Measurements from ENCODE around the gene CACNB2. TPM values are rescaled to one million over a fixed set of nuclear protein-coding genes. Genes with fewer than 3 reads are reported as not detected.

CACNB2 gene
- total and polyA plus RNA-seq, 8 donors, result 4.9 to 11.1 (median 7.3) TPM

GRCh38 chr10:18333621-18334020 lies 193.4 kb downstream of the CACNB2 start:
- TF ChIP-seq, protein P1, sequence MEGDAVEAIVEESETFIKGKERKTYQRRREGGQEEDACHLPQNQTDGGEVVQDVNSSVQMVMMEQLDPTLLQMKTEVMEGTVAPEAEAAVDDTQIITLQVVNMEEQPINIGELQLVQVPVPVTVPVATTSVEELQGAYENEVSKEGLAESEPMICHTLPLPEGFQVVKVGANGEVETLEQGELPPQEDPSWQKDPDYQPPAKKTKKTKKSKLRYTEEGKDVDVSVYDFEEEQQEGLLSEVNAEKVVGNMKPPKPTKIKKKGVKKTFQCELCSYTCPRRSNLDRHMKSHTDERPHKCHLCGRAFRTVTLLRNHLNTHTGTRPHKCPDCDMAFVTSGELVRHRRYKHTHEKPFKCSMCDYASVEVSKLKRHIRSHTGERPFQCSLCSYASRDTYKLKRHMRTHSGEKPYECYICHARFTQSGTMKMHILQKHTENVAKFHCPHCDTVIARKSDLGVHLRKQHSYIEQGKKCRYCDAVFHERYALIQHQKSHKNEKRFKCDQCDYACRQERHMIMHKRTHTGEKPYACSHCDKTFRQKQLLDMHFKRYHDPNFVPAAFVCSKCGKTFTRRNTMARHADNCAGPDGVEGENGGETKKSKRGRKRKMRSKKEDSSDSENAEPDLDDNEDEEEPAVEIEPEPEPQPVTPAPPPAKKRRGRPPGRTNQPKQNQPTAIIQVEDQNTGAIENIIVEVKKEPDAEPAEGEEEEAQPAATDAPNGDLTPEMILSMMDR (IDR thresholded peaks at IDR 0.05), result no peak
- no peaks in the 10 kb centered on the region for H3K36me3 ChIP-seq
- no peaks in the 10 kb centered on the region for H3K27me3 ChIP-seq
- H3K4me1 ChIP-seq, result peaks cover 0 to 3% (median 0%) of the 10 kb centered on the region in 3 donors
- intact Hi-C loops (cut with DNase I), result no loop called here
- DNase-seq (no peak), ATAC-seq (peak in 2 of 4 donors; percentile 28 to 65), FAIRE-seq (no peak)
- H3K27ac ChIP-seq, result no peak overlapping the region
- no peak overlapping the region for H3K4me3 ChIP-seq
- H3K9me3 ChIP-seq, result no peaks in the 10 kb centered on the region
- WGBS, 2 donors, result 28 to 48% methylated on average over 5 of the region's 5 CpGs

DNA sequence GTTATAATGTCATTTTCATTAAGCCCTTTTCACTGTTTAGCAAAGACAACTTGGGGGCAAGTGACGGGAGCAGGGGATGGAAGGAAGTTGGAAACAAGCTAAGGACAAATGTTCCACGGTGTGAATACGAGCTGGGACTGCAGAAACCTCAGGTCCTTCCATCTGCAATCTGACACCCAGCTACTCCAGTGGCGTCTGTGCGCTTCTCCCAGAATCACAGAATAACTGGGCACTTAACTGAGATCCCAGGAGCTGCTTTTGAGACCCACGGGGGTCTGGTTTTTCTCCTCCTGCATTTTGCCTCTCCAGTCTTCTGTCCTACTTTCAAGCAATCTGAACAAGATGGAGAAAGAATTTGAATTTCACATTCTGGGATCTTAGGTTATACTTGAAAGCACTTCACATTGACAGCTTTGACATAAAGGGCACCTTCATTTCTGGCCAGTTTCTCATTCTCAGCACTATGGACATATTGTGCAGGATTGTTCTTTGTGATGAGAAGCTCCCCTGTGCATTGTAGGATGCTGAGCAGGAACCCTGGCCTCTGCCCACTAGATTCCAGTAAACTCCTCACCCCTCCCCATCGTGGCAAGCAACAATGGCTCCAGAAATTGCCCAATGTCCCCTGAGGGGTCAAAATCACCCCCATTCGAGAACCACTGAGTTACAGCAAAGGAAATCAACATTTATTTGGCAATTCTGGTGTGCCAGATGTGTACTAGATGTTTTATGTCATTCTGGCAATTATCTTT lies 194.1 kb downstream of the CACNB2 start:
- H3K27me3 ChIP-seq, result no peaks in the 10 kb centered on the region
- WGBS, 2 donors, result 60 to 61% methylated on average over 8 of the region's 8 CpGs
- no peak overlapping the region for H3K27ac ChIP-seq
- no peaks in the 10 kb centered on the region for H3K36me3 ChIP-seq
- H3K4me1 ChIP-seq, result peaks cover 0 to 3% (median 0%) of the 10 kb centered on the region in 3 donors
- TF ChIP-seq, protein P1 (IDR thresholded peaks at IDR 0.05), result no peak
- FAIRE-seq (no peak), ATAC-seq (peak in 1 of 4 donors; percentile 37), DNase-seq (no peak)
- no peak overlapping the region for H3K4me3 ChIP-seq
- H3K9me3 ChIP-seq, result no peaks in the 10 kb centered on the region
- intact Hi-C loops (cut with DNase I), result no loop called here

- intact Hi-C loops (cut with DNase I), result no loop called here
Measured at GRCh38 chr10:18340496-18341051, 200.3 kb downstream of the CACNB2 start.

GRCh38 chr10:18341055-18341454 lies 200.8 kb downstream of the CACNB2 start:
- ATAC-seq, result peak in 2 of 4 donors; percentile 20 to 33

More at GRCh38 chr10:18340496-18341051, 200.3 kb downstream of the CACNB2 start:
- H3K4me3 ChIP-seq, result peak overlapping the region in 2 of 4 donors; percentile 8 to 35
- ATAC-seq, result peak in 3 of 4 donors; percentile 31 to 52 (median 45)
- 39 to 51% methylated on average over 13 of the region's 13 CpGs for WGBS, 2 donors
- H3K27me3 ChIP-seq, result no peaks in the 10 kb centered on the region
- no peaks in the 10 kb centered on the region for H3K9me3 ChIP-seq
- DNase-seq, result no peak
- no peak for FAIRE-seq
- TF ChIP-seq, protein P1 (IDR thresholded peaks at IDR 0.05), result no peak
- H3K4me1 ChIP-seq, result peaks cover 0 to 7% (median 0%) of the 10 kb centered on the region in 3 donors
- H3K36me3 ChIP-seq, result no peaks in the 10 kb centered on the region
- H3K27ac ChIP-seq, result no peak overlapping the region

More at GRCh38 chr10:18341055-18341454, 200.8 kb downstream of the CACNB2 start:
- intact Hi-C loops (cut with DNase I), result no loop called here
- H3K9me3 ChIP-seq, result no peaks in the 10 kb centered on the region
- TF ChIP-seq, protein P1 (IDR thresholded peaks at IDR 0.05), result no peak
- no peaks in the 10 kb centered on the region for H3K36me3 ChIP-seq
- no peaks in the 10 kb centered on the region for H3K27me3 ChIP-seq
- no peak for DNase-seq
- no peak for FAIRE-seq
- no peak overlapping the region for H3K27ac ChIP-seq
- peak overlapping the region in 2 of 4 donors; percentile 8 to 35 for H3K4me3 ChIP-seq
- H3K4me1 ChIP-seq, result peaks cover 0 to 7% (median 0%) of the 10 kb centered on the region in 3 donors
- WGBS, 2 donors, result 53% methylated on average over 1 of the region's 1 CpG

Data from pancreas (tissue), 10 donors.